ENCODE results near the gene KLHL42. TPM values are rescaled to one million over a fixed set of nuclear protein-coding genes. Genes with fewer than 3 reads are reported as not detected.

The KLHL42 gene
- total and polyA plus RNA-seq, 2 of the 13 experiments (the other 11 are each of a cell fraction or from before 2014, with no cell fraction given) = 13.5 to 14.0 TPM

GRCh38 chr12:27782481-27782880, 2.4 kb downstream of the KLHL42 start:
- intact Hi-C loops (cut with micrococcal nuclease; ENCODE audit: unreplicated experiment) = no loop called here
- WGBS (ENCODE audit: low lambda C conversion rate) = 100% methylated on average over 1 of the region's 1 CpG

GRCh38 chr12:27785882-27786570, 6.0 kb downstream of the KLHL42 start:
- BruUV-seq (replicated peaks) = no TSS peak
- intact Hi-C loops (cut with micrococcal nuclease; ENCODE audit: unreplicated experiment) = no loop called here
- ChIA-PET POLR2A (no interaction called here), CTCF (ENCODE audit: low intra/inter-chr PET ratio, low total read pairs) (no interaction called here)
- Histone ChIP-seq H2AFZ (ENCODE audit: low read length) (no peak overlapping the region), H3K27me3 (ENCODE audit: control insufficient read depth in 1 of 2, insufficient read depth in 2 of 2, low read length in 2 of 2) (no peaks in the 10 kb centered on the region; a peak in 1 of 5 replicates), H3K9ac (ENCODE audit: insufficient read depth, low read depth, low read length) (no peak overlapping the region), H4K20me1 (ENCODE audit: insufficient read depth, low read length) (no peaks in the 10 kb centered on the region), H3K27ac (ENCODE audit: extremely low read length, insufficient read depth, low read length) (no peak overlapping the region), H3K4me3 (replicated peaks in 1 of 3; ENCODE audit: insufficient read depth in 1 of 3, low read depth in 2 of 3, low read length in 3 of 3) (no peak overlapping the region), H3K79me2 (ENCODE audit: insufficient read depth, low read length) (peaks cover 26% of the 10 kb centered on the region), H3K36me3 (replicated peaks in 1 of 2; ENCODE audit: control insufficient read depth in 1 of 2, insufficient read depth in 2 of 2, low read length in 2 of 2) (peaks cover 0 to under 1% of the 10 kb centered on the region in 2 experiments; a peak in 4 of 5 replicates), H3K9me3 (ENCODE audit: low read length) (no peaks in the 10 kb centered on the region), H3K4me2 (ENCODE audit: low read depth, low read length) (no peak overlapping the region), H3K4me1 (ENCODE audit: insufficient read depth, low read length) (peaks cover 17% of the 10 kb centered on the region)
- WGBS (ENCODE audit: low lambda C conversion rate) = 95% methylated on average over 3 of the region's 3 CpGs
- FAIRE-seq (no peak), ATAC-seq (no peak), DNase-seq (ENCODE audit: low spot score) (no peak)
- in situ Hi-C loops (cut with HindIII; ENCODE audit: extremely low pct_ligation_motif_present, low pct_unique_long_range_greater_than_20kb) = no loop called here
- TF ChIP-seq SIX1 (CRISPR knock-in tag; IDR thresholded peaks at IDR 0.05; ENCODE audit: borderline replicate concordance) (no peak), ZNF772 (CRISPR knock-in tag; IDR thresholded peaks at IDR 0.05) (no peak), MYNN (CRISPR knock-in tag; IDR thresholded peaks at IDR 0.05; ENCODE audit: low read depth) (no peak), ZNF335 (CRISPR knock-in tag; IDR thresholded peaks at IDR 0.05) (no peak), ZNF280D (CRISPR knock-in tag; IDR thresholded peaks at IDR 0.05) (no peak), TCF12 (IDR thresholded peaks at IDR 0.05) (no peak), TCF12 (CRISPR knock-in tag; IDR thresholded peaks at IDR 0.05) (no peak), ZBTB38 (CRISPR knock-in tag; IDR thresholded peaks at IDR 0.05) (no peak), EED (CRISPR knock-in tag; IDR thresholded peaks at IDR 0.05) (no peak), FOXO1 (CRISPR knock-in tag; IDR thresholded peaks at IDR 0.05) (no peak), DRAP1 (CRISPR knock-in tag; IDR thresholded peaks at IDR 0.05) (no peak), KDM5A (IDR thresholded peaks at IDR 0.05; ENCODE audit: borderline replicate concordance, low read length) (no peak), ATF4 (CRISPR knock-in tag; IDR thresholded peaks at IDR 0.05) (no peak), HOXA9 (CRISPR knock-in tag; IDR thresholded peaks at IDR 0.05; ENCODE audit: borderline replicate concordance) (no peak)

More at GRCh38 chr12:27782481-27782880, 2.4 kb downstream of the KLHL42 start:
- Histone ChIP-seq H3K27me3 (ENCODE audit: control insufficient read depth in 1 of 2, insufficient read depth in 2 of 2, low read length in 2 of 2) (no peaks in the 10 kb centered on the region), H3K79me2 (ENCODE audit: insufficient read depth, low read length) (peaks cover 31% of the 10 kb centered on the region), H2AFZ (ENCODE audit: low read length) (no peak overlapping the region), H3K36me3 (replicated peaks in 1 of 2; ENCODE audit: control insufficient read depth in 1 of 2, insufficient read depth in 2 of 2, low read length in 2 of 2) (no peaks in the 10 kb centered on the region; a peak in 1 of 5 replicates), H3K9ac (ENCODE audit: insufficient read depth, low read depth, low read length) (no peak overlapping the region), H3K27ac (ENCODE audit: extremely low read length, insufficient read depth, low read length) (no peak overlapping the region), H3K4me2 (ENCODE audit: low read depth, low read length) (no peak overlapping the region), H4K20me1 (ENCODE audit: insufficient read depth, low read length) (no peaks in the 10 kb centered on the region), H3K4me1 (ENCODE audit: insufficient read depth, low read length) (peaks cover 34% of the 10 kb centered on the region), H3K9me3 (ENCODE audit: low read length) (no peaks in the 10 kb centered on the region), H3K4me3 (replicated peaks in 1 of 3; ENCODE audit: insufficient read depth in 1 of 3, low read depth in 2 of 3, low read length in 3 of 3) (no peak overlapping the region)
- no peak for FAIRE-seq
- ATAC-seq = no peak
- POLR2A ChIA-PET = no interaction called here
- no peak for TF ChIP-seq SIN3B (IDR thresholded peaks at IDR 0.05; ENCODE audit: low read length)
- CTCF ChIA-PET (ENCODE audit: low intra/inter-chr PET ratio, low total read pairs) = no interaction called here
- in situ Hi-C loops (cut with HindIII; ENCODE audit: extremely low pct_ligation_motif_present, low pct_unique_long_range_greater_than_20kb) = no loop called here
- DNase-seq (ENCODE audit: low spot score) = no peak
- no TSS peak for BruUV-seq (replicated peaks)
